Heart right ventricle (tissue), 16 donors: ENCODE measurements around the gene ADCYAP1R1. TPM values are rescaled to one million over a fixed set of nuclear protein-coding genes. Genes with fewer than 3 reads are reported as not detected.

Source experiments
- ATAC-seq, 8 donors: fragments of 200-7000 bp; cut with Tn5 transposase; one replicate each; pipeline ENCODE4 v1.9.1; 2020; ENCODE audit warnings: mild to moderate bottlenecking in 8 of 8, moderate library complexity in 8 of 8, moderate number of reproducible peaks in 1 of 8
- DNase-seq, 2 donors: peaks; one replicate each; pipeline ENCODE4 v3.0.0-alpha.2; 2020
- H3K27ac ChIP-seq, 10 donors: fragments of 200-600 bp; sonication (generic) in 2 of 10; one replicate each; pipeline versions ENCODE4 v1.5.0 to v1.8.0; 2020 to 2022; ENCODE audit warnings: mild to moderate bottlenecking in 3 of 10
- H3K27me3 ChIP-seq, 7 donors: fragments of 200-600 bp; one replicate each; pipeline ENCODE4 v1.8.0; 2021 to 2022; ENCODE audit warnings: mild to moderate bottlenecking in 2 of 7
- H3K36me3 ChIP-seq, 9 donors: fragments of 200-600 bp; sonication (generic) in 1 of 9; one replicate each; pipeline versions ENCODE4 v1.5.0 to v1.8.0; 2020 to 2022; ENCODE audit warnings: mild to moderate bottlenecking in 2 of 9
- H3K4me1 ChIP-seq, 9 donors: fragments of 200-600 bp; sonication (generic) in 1 of 9; one replicate each; pipeline versions ENCODE4 v1.5.0 to v1.8.0; 2020 to 2022; ENCODE audit warnings: mild to moderate bottlenecking in 4 of 9
- H3K4me3 ChIP-seq, 10 donors: fragments of 200-600 bp; sonication (generic) in 2 of 10; one replicate each; pipeline versions ENCODE4 v1.5.0 to v1.8.0; 2020 to 2022; ENCODE audit warnings: mild to moderate bottlenecking in 7 of 10, moderate library complexity in 2 of 10
- H3K9me3 ChIP-seq, 11 donors: fragments of 200-600 bp in 10 of 11; sonication (generic) in 2 of 11; one replicate each; pipeline versions ENCODE4 v1.5.0 to v1.8.0; 2013 to 2022; ENCODE audit warnings: mild to moderate bottlenecking in 2 of 11, control low read depth in 1 of 11, moderate library complexity in 1 of 11
- CTCF ChIP-seq, 9 donors: fragments of 200-600 bp; sonication (generic) in 2 of 9; IDR thresholded peaks; one replicate each; pipeline versions ENCODE4 v1.5.0 to v1.8.0; 2021 to 2022; ENCODE audit warnings: antibody characterized with exemption in 9 of 9, mild to moderate bottlenecking in 5 of 9, moderate library complexity in 1 of 9
- WGBS, 2 donors: extraction: QIAGEN DNeasy Blood & Tissue Kit; methylation state at CpG; one replicate each; pipeline ENCODE4 v1.1.7; 2013; ENCODE audit warnings: inconsistent platforms in 1 of 2; 5-methylcytosine and 5-hydroxymethylcytosine counted together
- intact Hi-C, 10 donors: fragments of 100-400 bp; cut with DNase I; formaldehyde crosslinking; loops; one replicate each; pipeline versions ENCODE4 v1.11.1 to v1.14.2; 2022
- polyA plus RNA-seq, 2 donors: library from polyadenylated mRNA; stranded (reverse); fragments of 200-250 nt; gene quantifications; one replicate each; pipeline ENCODE4 v1.2.3, GENCODE V29; 2013
- total RNA-seq, 10 donors: library from RNA; stranded (reverse); fragmentation: NEBNext Ultra II Directional in 3 of 10; extraction: Animal tissue kit (Norgen Biotek cat#: 25700) in 3 of 10; gene quantifications; one replicate each; pipeline versions ENCODE4 v1.2.1 to v1.2.4, GENCODE V29; 2021 to 2023
- donor health status: Arrhythmogenic right ventricular cardiomyopathy.
- donor health status: ischemic (EF 13 %, LVEDD 7.1; RV severe dilation, severe dysfunction).
- donor health status: healthy with polysubstance abuse.
- donor health status: DM: no; HTN: yes; CAD: no.
- donor health status: DM: no; HTN: no; CAD: no.
- donor health status: ischemic (EF 25% LVEDD 6.9; RV normal size, moderate dysfunction).
- donor health status: ischemic (EF 25% LVEDD 5.7; RV mildly dilated, moderate dysfunction).
- donor health status: healthy.
- donor health status: DM: yes; HTN: yes; CAD: no.
- donor health status: Ischemic cardiomyopathy.
- donor health status: ischemic (EF 35%, LVEDD 5.7; RV mildly dilated, moderate dysfunction).
- donor health status: nonischemic (EF 11% LVEDD 7.7; RV severe dilation, severe dysfunction).
- donor health status: DM: yes; HTN: yes; CAD: no.
- donor health status: PGD.
- donor health status: ischemic (EF 29% LVEDD 5.4; RV normal size, mild dysfunction).
- donor health status: nonischemic (EF 23%, LVEDD 6.1; RV moderate dilation, normal function).

Gene ADCYAP1R1
- total and polyA plus RNA-seq, 12 donors: 0.59 to 5.8 (median 1.6) TPM

- no peak for ATAC-seq
- TF ChIP-seq CTCF (IDR thresholded peaks at IDR 0.05): no peak
- WGBS, 2 donors: 85 to 89% methylated on average over 4 of the region's 4 CpGs
Observed at GRCh38 chr7:31022117-31022516, 30.0 kb upstream of the ADCYAP1R1 start.

DNA sequence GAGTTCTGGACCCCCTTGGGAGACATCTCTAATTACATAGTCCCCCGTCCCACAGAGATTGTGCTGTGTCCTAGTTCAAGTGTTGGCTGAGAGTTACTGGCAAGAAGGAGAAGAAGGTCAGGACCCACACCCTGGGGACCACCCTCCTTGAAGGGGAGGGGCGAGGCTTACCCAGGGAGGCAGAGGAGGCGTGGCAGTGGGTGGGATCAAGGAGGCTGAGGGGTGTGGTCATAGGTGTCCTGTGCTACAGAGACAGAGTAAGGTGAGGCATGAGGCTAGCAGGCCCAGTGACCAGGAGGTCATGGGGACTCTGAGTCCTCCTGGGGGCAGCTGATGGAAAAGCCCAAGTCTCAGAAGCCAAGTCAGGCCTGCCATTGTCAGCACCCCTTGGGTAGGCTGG lies 29.4 kb upstream of the ADCYAP1R1 start:
- intact Hi-C loops: no loop called here
- H3K4me3 ChIP-seq: no peak overlapping the region
- no peaks in the 10 kb centered on the region for H3K9me3 ChIP-seq
- no peak for TF ChIP-seq CTCF (IDR thresholded peaks at IDR 0.05)
- no peak for DNase-seq
- no peaks in the 10 kb centered on the region for H3K36me3 ChIP-seq
- ATAC-seq: no peak
- H3K4me1 ChIP-seq: peaks cover 0 to 14% (median 6%) of the 10 kb centered on the region in 9 donors
- 81 to 90% methylated on average over 3 of the region's 3 CpGs for WGBS, 2 donors
- H3K27me3 ChIP-seq: peaks cover 0 to 15% (median 0%) of the 10 kb centered on the region in 7 donors
- H3K27ac ChIP-seq: no peak overlapping the region

More at GRCh38 chr7:31022117-31022516, 30.0 kb upstream of the ADCYAP1R1 start:
- Histone ChIP-seq H3K27me3 (peaks cover 0 to 9% (median 0%) of the 10 kb centered on the region in 7 donors), H3K27ac (no peak overlapping the region), H3K4me3 (no peak overlapping the region), H3K36me3 (no peaks in the 10 kb centered on the region), H3K9me3 (no peaks in the 10 kb centered on the region), H3K4me1 (peaks cover 0 to 14% (median 4%) of the 10 kb centered on the region in 9 donors)
- intact Hi-C loops: no loop called here
- no peak for DNase-seq

- no peak overlapping the region for H3K27ac ChIP-seq
- no peak overlapping the region for H3K4me3 ChIP-seq
- H3K36me3 ChIP-seq: no peaks in the 10 kb centered on the region
- TF ChIP-seq CTCF (IDR thresholded peaks at IDR 0.05): no peak
- peaks cover 0 to 18% (median 0%) of the 10 kb centered on the region in 7 donors for H3K27me3 ChIP-seq
- H3K9me3 ChIP-seq: no peaks in the 10 kb centered on the region
- peaks cover 0 to 15% (median 6%) of the 10 kb centered on the region in 9 donors for H3K4me1 ChIP-seq
- ATAC-seq (no peak), DNase-seq (no peak)
- WGBS, 2 donors: 90 to 93% methylated on average over 5 of the region's 5 CpGs
- intact Hi-C loops: no loop called here
Observed at GRCh38 chr7:31023877-31024276, 28.2 kb upstream of the ADCYAP1R1 start.

DNA sequence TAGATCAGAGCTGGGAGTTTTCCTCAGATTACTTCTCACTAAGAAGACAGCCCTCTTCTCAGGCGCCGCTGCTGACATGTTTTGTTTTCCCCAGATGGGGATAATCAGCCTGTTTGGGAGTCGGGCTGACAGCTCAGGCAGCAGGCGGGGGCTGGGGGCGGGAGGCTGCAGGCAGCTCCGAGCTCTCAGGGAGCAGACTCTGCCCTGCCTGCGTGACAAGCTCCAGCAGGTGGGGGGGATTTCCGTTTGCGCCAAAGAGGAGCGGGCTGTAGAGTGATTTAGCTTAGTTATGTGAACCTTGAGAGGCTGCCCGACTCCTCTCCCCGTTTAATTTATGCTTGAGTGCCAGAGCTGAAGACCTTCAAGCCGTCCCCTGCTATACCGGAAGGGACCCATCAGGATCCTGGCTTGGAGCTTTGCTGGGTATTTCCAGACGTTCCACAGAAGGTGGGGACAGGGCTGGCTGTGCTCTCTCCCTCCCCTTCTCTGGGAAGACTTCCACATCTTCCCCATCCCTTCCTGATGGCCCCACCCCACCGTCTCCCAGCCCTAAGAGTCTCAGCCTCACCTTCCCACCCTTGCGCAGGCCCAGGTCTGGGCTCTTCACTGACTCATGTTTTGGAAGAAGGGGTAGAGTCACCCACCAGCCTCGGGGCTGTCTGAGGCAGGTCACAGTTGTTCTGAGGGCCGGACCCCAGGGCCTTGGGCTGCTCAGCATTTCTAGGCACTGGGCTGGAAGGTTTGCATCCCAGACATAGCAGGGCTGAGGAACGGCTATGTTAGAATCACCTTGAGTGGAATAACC lies 24.7 kb upstream of the ADCYAP1R1 start:
- TF ChIP-seq CTCF (IDR thresholded peaks at IDR 0.05): no peak
- H3K27ac ChIP-seq: peak overlapping the region in 8 of 10 donors; percentile 4 to 59 (median 28)
- peak in 7 of 8 donors; percentile 44 to 81 (median 74) for ATAC-seq
- H3K27me3 ChIP-seq: peaks cover 0 to 18% (median 0%) of the 10 kb centered on the region in 7 donors
- peak overlapping the region in 2 of 10 donors; percentile 14 to 18 for H3K4me3 ChIP-seq
- no peaks in the 10 kb centered on the region for H3K9me3 ChIP-seq
- WGBS, 2 donors: 34 to 36% methylated on average over 20 of the region's 20 CpGs
- peak; percentile 32 to 44 for DNase-seq
- intact Hi-C loops: no loop called here
- H3K36me3 ChIP-seq: no peaks in the 10 kb centered on the region
- peaks cover 0 to 15% (median 6%) of the 10 kb centered on the region in 9 donors for H3K4me1 ChIP-seq
